Right lung (tissue), 5 donors: ENCODE results near the gene LRFN2. TPM values are rescaled to one million over a fixed set of nuclear protein-coding genes. Genes with fewer than 3 reads are reported as not detected.

Experiments used
- DNase-seq, 2 donors: peaks; one replicate each; pipeline ENCODE4 v3.0.0-alpha.2; 2013
- polyA plus RNA-seq, 5 donors: library from polyadenylated mRNA; unstranded; fragments of 120-200 nt; gene quantifications; one replicate each; pipeline versions ENCODE4 v1.2.1 to v1.2.3, GENCODE V29; 2013; ENCODE audit warnings: inconsistent platforms in 1 of 5, low replicate concordance in 1 of 5; ENCODE audit not compliant: insufficient read length in 5 of 5, insufficient read depth in 1 of 5

The LRFN2 gene
- polyA plus RNA-seq, 5 donors, result 0.06 to 0.14 (median 0.10) TPM

- no peak for DNase-seq
Observed at GRCh38 chr6:40400738-40401137, 186.4 kb downstream of the LRFN2 start.

GRCh38 chr6:40399888-40400457 is 187.2 kb downstream of the LRFN2 start:
- DNase-seq, result peak in 1 of 2 donors; percentile 37

- DNase-seq, result no peak
Observed at GRCh38 chr6:40398810-40399477, 188.2 kb downstream of the LRFN2 start.

DNA sequence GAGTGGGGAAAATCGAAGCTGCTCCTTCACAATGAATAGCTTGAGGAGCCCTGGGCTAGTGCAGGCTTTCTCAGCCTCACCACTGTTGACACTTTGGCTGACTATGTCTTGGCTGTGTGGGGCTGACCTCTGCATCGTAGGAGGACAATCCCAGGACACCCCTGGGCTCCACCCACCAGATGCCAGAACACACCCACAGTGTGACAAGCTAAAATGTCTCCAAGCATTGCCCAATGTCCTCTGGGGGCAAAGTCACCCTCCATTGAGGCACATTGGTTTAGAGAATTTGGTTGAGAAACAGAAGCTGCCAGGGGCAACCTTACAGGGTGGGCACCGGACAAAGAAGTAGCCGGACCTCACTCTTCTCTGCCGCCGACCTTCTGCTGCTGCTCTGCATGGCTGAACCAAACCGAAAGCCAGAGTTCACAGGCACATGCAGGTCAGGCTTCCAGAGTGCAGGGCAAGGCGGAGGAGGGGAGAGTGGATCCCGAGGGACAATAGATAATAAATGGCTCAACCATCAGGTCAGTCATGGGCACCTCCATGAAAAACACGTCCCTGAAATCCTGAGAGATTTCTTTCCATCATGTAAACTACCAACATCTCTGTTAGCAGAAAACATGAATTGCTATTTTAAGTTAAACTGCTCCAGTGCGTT is 189.0 kb downstream of the LRFN2 start:
- DNase-seq, result no peak

GRCh38 chr6:40397287-40398033 is 189.7 kb downstream of the LRFN2 start:
- DNase-seq, result no peak

DNA sequence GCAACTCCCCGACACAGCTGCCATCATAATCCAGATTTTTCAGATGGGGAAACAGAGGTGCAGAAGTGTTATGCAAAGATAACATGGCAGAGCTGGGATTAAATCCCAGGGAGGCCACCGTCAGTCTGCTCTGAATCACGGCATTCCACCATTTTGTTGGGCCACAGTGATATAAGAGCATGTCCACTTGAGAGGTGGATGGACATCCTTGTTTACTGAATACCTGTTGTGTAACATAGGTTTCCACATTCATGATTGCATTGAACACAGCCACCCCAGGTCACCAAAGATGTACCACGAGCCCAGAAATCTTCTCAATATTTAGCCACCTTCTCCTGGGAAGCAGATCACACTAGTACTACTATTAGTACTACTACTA is 191.5 kb downstream of the LRFN2 start:
- no peak for DNase-seq

DNA sequence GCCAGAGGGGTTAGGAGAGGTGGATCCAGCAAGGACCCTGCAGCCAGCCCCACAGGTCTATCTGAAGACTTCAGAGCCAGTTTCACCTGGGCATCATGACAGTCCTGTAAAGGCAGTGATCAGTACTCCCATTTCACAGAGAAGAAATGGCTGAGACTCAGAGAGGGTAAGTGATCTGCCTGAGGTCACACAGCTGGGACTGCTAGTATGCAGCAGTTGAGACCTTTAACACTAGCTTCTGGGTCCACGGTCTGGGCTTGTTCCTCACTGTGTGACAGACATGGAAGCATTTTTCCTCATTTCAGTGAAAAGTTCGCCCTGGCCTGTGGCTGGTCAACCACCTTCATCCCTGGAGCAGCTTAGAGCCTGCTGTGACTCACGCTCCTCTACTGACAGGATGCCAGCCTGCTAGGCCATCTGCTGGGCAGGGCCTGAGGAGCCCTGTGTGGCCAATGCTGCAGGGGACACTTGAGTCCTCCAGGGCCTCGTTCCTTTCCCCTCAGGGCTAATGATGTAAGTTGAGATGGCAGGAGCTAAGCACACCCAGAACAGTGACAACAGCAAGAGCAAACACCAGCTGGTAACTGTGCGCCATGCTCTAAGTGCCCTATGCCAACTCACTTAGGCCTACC is 192.0 kb downstream of the LRFN2 start:
- DNase-seq, result no peak

DNA sequence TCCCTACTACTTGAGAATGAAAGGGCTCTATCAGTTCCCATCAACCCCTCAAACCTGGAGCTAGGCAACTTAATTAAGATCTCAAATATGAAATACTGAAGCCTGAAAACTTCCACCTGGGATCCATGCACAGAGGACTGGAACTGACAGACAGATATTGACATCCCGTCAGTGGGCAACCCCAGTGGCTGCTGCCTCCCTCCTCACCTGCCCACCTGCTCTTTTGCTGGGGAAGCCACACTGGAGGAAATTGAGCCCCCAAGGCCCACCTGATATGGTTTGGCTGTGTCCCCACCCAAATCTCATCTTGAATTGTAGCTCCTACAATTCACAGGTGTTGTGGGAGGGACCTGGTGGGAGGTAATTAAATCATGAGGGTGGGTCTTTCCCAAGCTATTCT is 192.8 kb downstream of the LRFN2 start:
- no peak for DNase-seq

GRCh38 chr6:40393641-40394040 is 193.5 kb downstream of the LRFN2 start:
- no peak for DNase-seq

- DNase-seq, result no peak
Observed at GRCh38 chr6:40392589-40392988, 194.6 kb downstream of the LRFN2 start.

DNA sequence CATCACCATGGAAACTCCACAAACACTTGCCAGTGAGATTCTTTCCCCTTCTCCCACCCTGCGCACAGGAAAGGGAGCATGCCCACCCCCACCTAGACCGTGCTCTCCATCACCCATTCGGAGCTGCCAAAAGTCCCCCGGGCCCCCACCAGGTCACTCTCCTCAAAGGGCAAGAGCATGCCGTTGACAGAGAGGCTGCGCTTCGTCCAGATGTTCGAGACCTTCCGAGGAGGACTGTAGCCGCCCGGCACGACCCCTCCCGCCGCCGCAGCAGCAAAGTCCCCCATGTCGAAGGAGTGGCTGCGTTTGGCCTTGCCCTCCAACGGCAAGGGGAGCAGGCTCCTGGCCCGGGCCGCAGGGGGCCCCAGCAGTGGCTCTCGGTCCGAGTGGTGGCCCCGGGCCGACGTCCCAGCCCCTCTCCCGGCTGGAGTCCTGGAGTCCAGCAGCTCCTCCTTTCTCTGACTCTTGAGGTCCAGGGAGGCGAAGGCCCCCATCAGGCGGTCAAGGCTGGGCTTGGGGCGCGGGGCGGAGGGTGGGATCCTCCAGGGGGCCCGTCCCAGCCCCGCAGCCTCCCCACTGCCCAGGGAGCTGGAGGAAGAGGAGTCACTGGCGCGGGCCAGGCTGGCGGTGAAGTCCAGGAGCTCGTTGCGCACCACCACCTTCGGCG is 195.2 kb downstream of the LRFN2 start:
- no peak for DNase-seq

DNA sequence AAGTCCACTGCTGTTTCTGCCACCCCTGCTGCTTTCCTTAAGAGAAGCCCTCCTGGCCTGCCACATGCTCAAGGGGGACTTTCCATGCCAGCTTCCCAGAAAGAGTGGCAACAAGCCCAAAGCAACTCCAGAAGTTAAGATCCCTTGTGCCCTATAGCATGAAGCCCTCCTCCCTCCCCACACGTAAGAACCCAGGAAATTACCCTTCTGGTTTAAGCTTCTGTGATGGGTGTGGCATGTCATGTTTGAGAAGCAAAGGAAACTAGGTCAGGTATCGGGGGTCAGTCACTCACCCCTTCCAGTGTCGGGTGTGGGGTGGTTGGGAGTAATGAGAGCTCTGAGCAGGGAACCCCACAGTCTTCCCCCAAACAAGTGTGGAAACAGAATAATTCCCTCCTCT is 196.1 kb downstream of the LRFN2 start:
- no peak for DNase-seq

DNA sequence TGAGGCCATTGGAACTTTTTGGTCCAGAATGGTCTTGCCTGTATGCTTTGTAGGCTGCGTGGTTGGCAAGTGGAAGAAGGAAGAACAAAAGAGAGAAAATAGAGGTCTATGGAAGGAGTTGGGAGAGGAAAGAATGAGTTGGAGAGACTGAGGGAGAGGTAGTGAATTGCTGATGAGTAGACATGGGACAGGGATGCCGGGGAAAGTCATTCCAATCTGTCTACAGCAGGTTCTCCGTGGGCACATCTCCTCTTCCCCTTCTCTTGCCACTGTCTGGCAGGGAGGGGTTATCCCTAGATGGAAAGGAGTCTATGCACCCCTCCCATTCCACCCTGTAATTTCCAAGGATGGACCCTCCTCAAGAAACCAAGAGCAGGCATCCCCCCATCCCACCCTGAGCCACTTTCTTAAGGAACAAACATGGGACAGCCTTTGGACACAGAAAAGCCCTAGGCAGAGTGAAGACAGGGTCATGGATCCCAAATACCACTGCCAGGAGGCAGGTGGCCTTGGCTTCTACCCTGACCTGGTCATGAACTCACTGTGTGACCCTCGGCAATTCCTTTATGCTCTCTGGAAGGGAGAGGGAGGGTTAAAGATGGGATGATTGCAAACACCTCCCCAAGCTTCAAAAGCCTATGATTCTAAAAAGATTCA is 196.9 kb downstream of the LRFN2 start:
- no peak for DNase-seq

GRCh38 chr6:40389254-40389653 is 197.9 kb downstream of the LRFN2 start:
- DNase-seq, result no peak

- DNase-seq, result no peak
Observed at GRCh38 chr6:40387871-40388264, 199.3 kb downstream of the LRFN2 start.

GRCh38 chr6:40387127-40387870 is 199.9 kb downstream of the LRFN2 start:
- DNase-seq, result no peak

DNA sequence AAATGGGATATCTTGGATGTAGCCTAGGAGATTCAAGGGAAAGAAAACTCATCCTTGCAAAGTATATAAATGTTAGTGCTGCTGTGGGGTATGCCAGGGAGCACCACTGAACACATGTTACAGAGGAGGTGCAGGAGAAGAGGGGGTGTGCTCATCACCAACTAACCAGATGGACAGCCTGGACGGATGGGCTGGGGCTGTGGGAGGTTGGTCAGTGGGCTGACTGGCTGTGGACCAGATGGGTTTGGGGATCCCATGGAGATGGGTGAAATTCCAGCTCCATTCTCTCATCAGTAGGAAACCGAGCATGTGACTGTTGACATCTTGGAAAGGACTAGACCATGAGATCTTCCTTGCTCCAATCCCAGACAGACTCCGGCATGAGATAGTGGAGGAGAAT is 201.0 kb downstream of the LRFN2 start:
- no peak for DNase-seq

- DNase-seq, result no peak
Observed at GRCh38 chr6:40383348-40384115, 203.6 kb downstream of the LRFN2 start.

DNA sequence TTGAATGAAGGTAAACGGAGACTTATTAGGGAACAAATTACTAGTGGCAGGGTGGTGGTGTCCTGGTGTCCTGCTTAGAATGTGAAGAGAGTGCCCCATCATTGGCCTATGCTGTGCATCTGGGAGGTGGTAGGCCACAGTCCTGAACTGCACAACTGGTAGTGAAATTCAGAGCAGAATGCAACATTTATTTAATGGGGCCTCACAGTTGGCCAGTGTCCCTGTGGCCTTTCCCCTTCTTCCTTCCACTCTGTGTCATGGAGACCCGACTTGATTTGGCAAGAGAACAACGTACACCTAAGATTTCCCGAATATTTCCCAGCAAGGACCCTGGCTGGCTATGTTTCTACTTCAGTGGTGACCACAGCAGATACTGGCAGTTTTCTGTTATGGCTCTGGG is 206.9 kb downstream of the LRFN2 start:
- DNase-seq, result no peak

DNA sequence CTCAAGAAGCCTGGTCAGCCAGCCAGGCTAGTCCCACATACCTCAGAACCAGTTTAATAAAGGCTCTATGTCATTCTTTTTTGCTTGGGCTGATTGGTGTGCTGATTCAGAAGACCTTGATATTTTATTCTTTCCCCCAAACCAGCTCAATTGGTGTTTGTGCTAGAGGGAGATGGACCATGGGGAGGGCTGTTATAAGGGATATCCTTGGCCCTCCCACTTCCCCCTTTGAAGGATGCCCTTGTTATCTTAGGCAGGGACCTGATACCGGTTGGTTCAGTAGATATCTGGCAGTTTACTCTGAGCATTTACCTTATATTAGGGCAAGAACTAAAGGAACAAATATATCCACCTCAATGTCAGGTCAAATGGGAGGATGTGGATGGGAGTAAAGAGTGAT is 207.4 kb downstream of the LRFN2 start:
- DNase-seq, result no peak
